H1 (cell line): ENCODE results near the gene AQP2.

Experiments used
- EP300 ChIP-seq, 2 experiments: IDR thresholded peaks; 1 replicate in 1 of 2; 2 replicates in 1 of 2; pipeline ENCODE4 v1.6.1; 2011 to 2012; ENCODE audit warnings: low read depth in 2 of 2, low read length in 2 of 2, mild to moderate bottlenecking in 2 of 2, borderline replicate concordance in 1 of 2, inconsistent platforms in 1 of 2, moderate library complexity in 1 of 2
- GABPA ChIP-seq: IDR thresholded peaks from 2 replicates; pipeline ENCODE4 v1.6.1; 2011; ENCODE audit warnings: mild to moderate bottlenecking, low read length, moderate library complexity, borderline replicate concordance; ENCODE audit not compliant: insufficient read depth
- GTF2F1 ChIP-seq: IDR thresholded peaks from 2 replicates; pipeline ENCODE4 v1.6.1; 2012; ENCODE audit warnings: low read depth, low read length, improper control_type of control experiment, borderline replicate concordance
- HDAC2 ChIP-seq, 2 experiments: fragments of 300-600 bp in 1 of 2; sonication (generic) in 1 of 2; IDR thresholded peaks; 2 replicates each; pipeline ENCODE4 v1.6.1; 2011 to 2012; ENCODE audit warnings: low read depth in 2 of 2, low read length in 2 of 2, mild to moderate bottlenecking in 2 of 2, moderate library complexity in 2 of 2, borderline replicate concordance in 1 of 2, inconsistent platforms in 1 of 2
- MAFK ChIP-seq: IDR thresholded peaks from 2 replicates; pipeline ENCODE4 v1.6.1; 2012; ENCODE audit warnings: low read depth, mild to moderate bottlenecking, improper control_type of control experiment, low read length
- MAX ChIP-seq: IDR thresholded peaks from 2 replicates; pipeline ENCODE4 v1.6.1; 2012; ENCODE audit warnings: inconsistent platforms
- POLR2A ChIP-seq, 2 experiments: IDR thresholded peaks; 1 replicate in 1 of 2; 2 replicates in 1 of 2; pipeline ENCODE4 v1.6.1; 2011; ENCODE audit warnings: low read depth in 2 of 2, low read length in 2 of 2, mild to moderate bottlenecking in 2 of 2; ENCODE audit errors: control extremely low read depth in 1 of 2
- POLR2AphosphoS5 ChIP-seq: IDR thresholded peaks from 2 replicates; pipeline ENCODE4 v1.6.1; 2011; ENCODE audit warnings: low read depth, low read length
- SUZ12 ChIP-seq: fragments of 200-600 bp; sonication (generic); IDR thresholded peaks from 2 replicates; pipeline ENCODE4 v1.6.1; 2012; ENCODE audit warnings: mild to moderate bottlenecking, inconsistent platforms, low read length, moderate library complexity, mixed read lengths
- TAF1 ChIP-seq: IDR thresholded peaks from 2 replicates; pipeline ENCODE4 v1.6.1; 2011; ENCODE audit warnings: mild to moderate bottlenecking, low read depth, low read length
- USF2 ChIP-seq: IDR thresholded peaks from 2 replicates; pipeline ENCODE4 v1.6.1; 2011; ENCODE audit warnings: low read length, improper control_type of control experiment
- YY1 ChIP-seq: IDR thresholded peaks from 2 replicates; pipeline ENCODE4 v1.6.1; 2011; ENCODE audit warnings: low read depth, mild to moderate bottlenecking, low read length
- TF ChIP-seq, protein P1 (sequence below), 3 experiments: IDR thresholded peaks; 1 replicate in 2 of 3; 2 replicates in 1 of 3; pipeline versions ENCODE4 v1.5.1 to v1.6.1; 2011; ENCODE audit warnings: low read length in 3 of 3, mild to moderate bottlenecking in 3 of 3, inconsistent platforms in 2 of 3, low read depth in 1 of 3, moderate library complexity in 1 of 3; ENCODE audit not compliant: insufficient read depth in 1 of 3; ENCODE audit errors: control extremely low read depth in 1 of 3

- TF ChIP-seq, protein P1, sequence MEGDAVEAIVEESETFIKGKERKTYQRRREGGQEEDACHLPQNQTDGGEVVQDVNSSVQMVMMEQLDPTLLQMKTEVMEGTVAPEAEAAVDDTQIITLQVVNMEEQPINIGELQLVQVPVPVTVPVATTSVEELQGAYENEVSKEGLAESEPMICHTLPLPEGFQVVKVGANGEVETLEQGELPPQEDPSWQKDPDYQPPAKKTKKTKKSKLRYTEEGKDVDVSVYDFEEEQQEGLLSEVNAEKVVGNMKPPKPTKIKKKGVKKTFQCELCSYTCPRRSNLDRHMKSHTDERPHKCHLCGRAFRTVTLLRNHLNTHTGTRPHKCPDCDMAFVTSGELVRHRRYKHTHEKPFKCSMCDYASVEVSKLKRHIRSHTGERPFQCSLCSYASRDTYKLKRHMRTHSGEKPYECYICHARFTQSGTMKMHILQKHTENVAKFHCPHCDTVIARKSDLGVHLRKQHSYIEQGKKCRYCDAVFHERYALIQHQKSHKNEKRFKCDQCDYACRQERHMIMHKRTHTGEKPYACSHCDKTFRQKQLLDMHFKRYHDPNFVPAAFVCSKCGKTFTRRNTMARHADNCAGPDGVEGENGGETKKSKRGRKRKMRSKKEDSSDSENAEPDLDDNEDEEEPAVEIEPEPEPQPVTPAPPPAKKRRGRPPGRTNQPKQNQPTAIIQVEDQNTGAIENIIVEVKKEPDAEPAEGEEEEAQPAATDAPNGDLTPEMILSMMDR (IDR thresholded peaks at IDR 0.05; ENCODE audit: control extremely low read depth in 1 of 3, insufficient read depth in 1 of 3, low read depth in 1 of 3, low read length in 3 of 3), result no peak
- TF ChIP-seq MAFK, result no peak
- no peak for TF ChIP-seq EP300 (IDR thresholded peaks at IDR 0.05; ENCODE audit: borderline replicate concordance in 1 of 2, low read depth in 2 of 2, low read length in 2 of 2)
- no peak for TF ChIP-seq GTF2F1
- no peak for TF ChIP-seq HDAC2 (IDR thresholded peaks at IDR 0.05; ENCODE audit: borderline replicate concordance in 1 of 2, low read depth in 2 of 2, low read length in 2 of 2)
- no peak for TF ChIP-seq MAX
- TF ChIP-seq POLR2A (IDR thresholded peaks at IDR 0.05; ENCODE audit: control extremely low read depth in 1 of 2, low read depth in 2 of 2, low read length in 2 of 2), result no peak
- no peak for TF ChIP-seq YY1
- no peak for TF ChIP-seq TAF1
- TF ChIP-seq SUZ12, result no peak
- TF ChIP-seq USF2, result no peak
- TF ChIP-seq POLR2AphosphoS5, result no peak
- no peak for TF ChIP-seq GABPA
Observed at GRCh38 chr12:49952391-49953055, 2.0 kb downstream of the AQP2 start.
